ENCODE data around the gene ATXN1L.
A peak's percentile ranks its signal among the peaks of the same experiment; 100 is the strongest.
"Not testable (repeated sequence)": the region's sequence is repeated elsewhere in the genome, so short reads cannot be mapped to it uniquely, and the experiment has no call there.

ATXN1L gene

GRCh38 chr16:71894229-71894920 is 48.6 kb downstream of the ATXN1L start:
- DNase-seq (ENCODE audit: low read depth in 1 of 2, low spot score in 1 of 2), result peak in 1 of 2 donors; percentile 9

GRCh38 chr16:71894921-71895678 is 49.3 kb downstream of the ATXN1L start, which contains the start of gene IST1:
TSS of gene IST1 (plus strand) at chr16:71895531. CDS start at chr16:71915641, 20,110 bp downstream.
- peak; percentile 95 to 97 for DNase-seq (ENCODE audit: low read depth in 1 of 2, low spot score in 1 of 2)

- peak in 1 of 2 donors; percentile 12 for DNase-seq (ENCODE audit: low read depth in 1 of 2, low spot score in 1 of 2)
Observed at GRCh38 chr16:71895679-71896365, 50.0 kb downstream of the ATXN1L start.

- DNase-seq (ENCODE audit: low read depth in 1 of 2, low spot score in 1 of 2), result no peak
Observed at GRCh38 chr16:71896764-71897368, 51.1 kb downstream of the ATXN1L start.

GRCh38 chr16:71899171-71899570 is 53.4 kb downstream of the ATXN1L start:
- DNase-seq (ENCODE audit: low read depth in 1 of 2, low spot score in 1 of 2), result no peak

GRCh38 chr16:71902656-71903365 is 57.0 kb downstream of the ATXN1L start:
- DNase-seq (ENCODE audit: low read depth in 1 of 2, low spot score in 1 of 2), result no peak

- DNase-seq (ENCODE audit: low read depth in 1 of 2, low spot score in 1 of 2), result no peak
Observed at GRCh38 chr16:71903608-71904007, 57.8 kb downstream of the ATXN1L start.

GRCh38 chr16:71904239-71904638 is 58.5 kb downstream of the ATXN1L start:
- no peak for DNase-seq (ENCODE audit: low read depth in 1 of 2, low spot score in 1 of 2)

GRCh38 chr16:71905765-71906164 is 60.0 kb downstream of the ATXN1L start:
- DNase-seq (ENCODE audit: low read depth in 1 of 2, low spot score in 1 of 2), result not testable (repeated sequence)

All from activated T-helper 1 cell treated with anti-CD3 and anti-CD28 coated beads, Interleukin-2, amount 50 U/mL, for 16 hours (primary cell).